ENCODE data around the gene USP17L18. TPM values are rescaled to one million over a fixed set of nuclear protein-coding genes. Genes with fewer than 3 reads are reported as not detected.
A peak's percentile ranks its signal among the peaks of the same experiment; 100 is the strongest.
"Not testable (repeated sequence)": the region's sequence is repeated elsewhere in the genome, so short reads cannot be mapped to it uniquely, and the experiment has no call there.

The USP17L18 gene
- total RNA-seq = not detected

GRCh38 chr4:9247953-9248680 lies at the start of gene USP17L18:
TSS of gene USP17L18 (plus strand) at chr4:9248630. CDS start at chr4:9248630, 0 bp downstream.
- not testable (repeated sequence) for H3K36me3 Mint-ChIP-seq; ATAC-seq; H3K27ac Mint-ChIP-seq; H3K4me1 Mint-ChIP-seq (ENCODE audit: low read depth in 2 of 2); H3K9me3 Mint-ChIP-seq; H3K27me3 Mint-ChIP-seq; H3K4me3 Mint-ChIP-seq
- peak; percentile 44 for DNase-seq (ENCODE audit: low spot score)

DNA sequence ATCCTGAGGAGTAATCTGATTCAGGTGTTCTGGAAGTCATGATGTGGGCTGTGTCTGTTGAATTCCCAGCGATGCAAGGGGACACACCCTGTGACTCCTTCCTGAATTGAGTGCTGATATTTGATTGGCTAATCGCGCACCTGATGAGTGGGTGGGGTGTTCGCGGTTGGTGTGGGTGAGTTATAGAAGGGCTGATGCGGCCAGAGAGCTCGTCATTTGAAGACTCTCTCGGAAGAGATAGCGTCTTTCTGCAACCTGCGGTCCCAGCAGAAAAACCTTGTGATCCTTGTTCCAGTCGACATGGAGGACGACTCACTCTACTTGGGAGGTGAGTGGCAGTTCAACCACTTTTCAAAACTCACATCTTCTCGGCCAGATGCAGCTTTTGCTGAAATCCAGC lies 38.1 kb upstream of the USP17L18 start, which contains the start of gene USP17L10:
Gene USP17L10, plus strand, starts transcription at position 301 of the 400 bp plus-strand sequence. Its CDS starts 0 bp downstream, at position 301.
- not testable (repeated sequence) for ATAC-seq; H3K36me3 Mint-ChIP-seq; H3K9me3 Mint-ChIP-seq; H3K27ac Mint-ChIP-seq; H3K4me1 Mint-ChIP-seq (ENCODE audit: low read depth in 2 of 2); H3K27me3 Mint-ChIP-seq; DNase-seq (ENCODE audit: low spot score); H3K4me3 Mint-ChIP-seq

- not testable (repeated sequence) for DNase-seq (ENCODE audit: low spot score); H3K27ac Mint-ChIP-seq; H3K27me3 Mint-ChIP-seq; H3K4me3 Mint-ChIP-seq; H3K9me3 Mint-ChIP-seq; H3K36me3 Mint-ChIP-seq; H3K4me1 Mint-ChIP-seq (ENCODE audit: low read depth in 2 of 2); ATAC-seq
Measured at GRCh38 chr4:9214701-9215100, 33.7 kb upstream of the USP17L18 start.

DNA sequence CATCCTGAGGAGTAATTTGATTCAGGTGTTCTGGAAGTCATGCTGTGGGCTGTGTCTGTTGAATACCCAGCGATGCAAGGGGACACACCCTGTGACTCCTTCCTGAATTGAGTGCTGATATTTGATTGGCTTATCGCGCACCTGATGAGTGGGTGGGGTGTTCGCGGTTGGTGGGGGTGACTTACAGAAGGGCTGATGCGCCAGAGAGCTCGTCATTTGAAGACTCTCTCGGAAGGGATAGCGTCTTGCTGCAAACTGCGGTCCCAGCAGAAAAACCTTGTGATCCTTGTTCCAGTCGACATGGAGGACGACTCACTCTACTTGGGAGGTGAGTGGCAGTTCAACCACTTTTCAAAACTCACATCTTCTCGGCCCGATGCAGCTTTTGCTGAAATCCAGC lies 33.3 kb upstream of the USP17L18 start, which contains the start of gene USP17L11:
Gene USP17L11, plus strand, starts transcription at position 301 of the 400 bp plus-strand sequence. Its CDS starts 0 bp downstream, at position 301.
- H3K9me3 Mint-ChIP-seq; H3K36me3 Mint-ChIP-seq; H3K4me3 Mint-ChIP-seq; DNase-seq (ENCODE audit: low spot score); H3K27ac Mint-ChIP-seq; H3K27me3 Mint-ChIP-seq; ATAC-seq; H3K4me1 Mint-ChIP-seq (ENCODE audit: low read depth in 2 of 2): not testable (repeated sequence)

DNA sequence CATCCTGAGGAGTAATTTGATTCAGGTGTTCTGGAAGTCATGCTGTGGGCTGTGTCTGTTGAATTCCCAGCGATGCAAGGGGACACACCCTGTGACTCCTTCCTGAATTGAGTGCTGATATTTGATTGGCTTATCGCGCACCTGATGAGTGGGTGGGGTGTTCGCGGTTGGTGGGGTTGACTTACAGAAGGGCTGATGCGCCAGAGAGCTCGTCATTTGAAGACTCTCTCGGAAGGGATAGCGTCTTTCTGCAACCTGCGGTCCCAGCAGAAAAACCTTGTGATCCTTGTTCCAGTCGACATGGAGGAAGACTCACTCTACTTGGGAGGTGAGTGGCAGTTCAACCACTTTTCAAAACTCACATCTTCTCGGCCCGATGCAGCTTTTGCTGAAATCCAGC lies 28.6 kb upstream of the USP17L18 start, which contains the start of gene USP17L12:
Gene USP17L12, plus strand, starts transcription at position 301 of the 400 bp plus-strand sequence. Its CDS starts 0 bp downstream, at position 301.
- not testable (repeated sequence) for ATAC-seq; H3K9me3 Mint-ChIP-seq; H3K27me3 Mint-ChIP-seq; H3K4me1 Mint-ChIP-seq (ENCODE audit: low read depth in 2 of 2); H3K4me3 Mint-ChIP-seq; H3K36me3 Mint-ChIP-seq; H3K27ac Mint-ChIP-seq; DNase-seq (ENCODE audit: low spot score)

GRCh38 chr4:9224596-9224995 lies 23.8 kb upstream of the USP17L18 start, which contains the start of gene USP17L13:
TSS of gene USP17L13 (plus strand) at chr4:9224896. CDS start at chr4:9224896, 0 bp downstream.
- not testable (repeated sequence) for H3K27me3 Mint-ChIP-seq; DNase-seq (ENCODE audit: low spot score); ATAC-seq; H3K4me1 Mint-ChIP-seq (ENCODE audit: low read depth in 2 of 2); H3K36me3 Mint-ChIP-seq; H3K4me3 Mint-ChIP-seq; H3K27ac Mint-ChIP-seq; H3K9me3 Mint-ChIP-seq

DNA sequence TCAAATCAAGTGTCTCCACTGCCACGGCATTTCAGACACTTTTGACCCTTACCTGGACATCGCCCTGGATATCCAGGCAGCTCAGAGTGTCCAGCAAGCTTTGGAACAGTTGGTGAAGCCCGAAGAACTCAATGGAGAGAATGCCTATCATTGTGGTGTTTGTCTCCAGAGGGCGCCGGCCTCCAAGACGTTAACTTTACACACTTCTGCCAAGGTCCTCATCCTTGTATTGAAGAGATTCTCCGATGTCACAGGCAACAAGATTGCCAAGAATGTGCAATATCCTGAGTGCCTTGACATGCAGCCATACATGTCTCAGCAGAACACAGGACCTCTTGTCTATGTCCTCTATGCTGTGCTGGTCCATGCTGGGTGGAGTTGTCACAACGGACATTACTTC lies 18.2 kb upstream of the USP17L18 start:
- not testable (repeated sequence) for ATAC-seq, H3K27me3 Mint-ChIP-seq

GRCh38 chr4:9234085-9234484 lies 14.3 kb upstream of the USP17L18 start, which contains the start of gene USP17L15:
TSS of gene USP17L15 (plus strand) at chr4:9234385. CDS start at chr4:9234385, 0 bp downstream.
- not testable (repeated sequence) for H3K27ac Mint-ChIP-seq; ATAC-seq; H3K4me3 Mint-ChIP-seq; H3K9me3 Mint-ChIP-seq; H3K4me1 Mint-ChIP-seq (ENCODE audit: low read depth in 2 of 2); H3K27me3 Mint-ChIP-seq; H3K36me3 Mint-ChIP-seq; DNase-seq (ENCODE audit: low spot score)

More for the DNA sequence above, 18.2 kb upstream of the USP17L18 start:
- H3K4me3 Mint-ChIP-seq; H3K4me1 Mint-ChIP-seq (ENCODE audit: low read depth in 2 of 2); DNase-seq (ENCODE audit: low spot score); H3K9me3 Mint-ChIP-seq; H3K27ac Mint-ChIP-seq; H3K36me3 Mint-ChIP-seq: not testable (repeated sequence)

- not testable (repeated sequence) for ATAC-seq; H3K4me3 Mint-ChIP-seq; H3K4me1 Mint-ChIP-seq (ENCODE audit: low read depth in 2 of 2); H3K27me3 Mint-ChIP-seq; H3K9me3 Mint-ChIP-seq; H3K36me3 Mint-ChIP-seq; H3K27ac Mint-ChIP-seq
- peak; percentile 31 for DNase-seq (ENCODE audit: low spot score)
Measured at GRCh38 chr4:9238461-9238860, 10.0 kb upstream of the USP17L18 start.

DNA sequence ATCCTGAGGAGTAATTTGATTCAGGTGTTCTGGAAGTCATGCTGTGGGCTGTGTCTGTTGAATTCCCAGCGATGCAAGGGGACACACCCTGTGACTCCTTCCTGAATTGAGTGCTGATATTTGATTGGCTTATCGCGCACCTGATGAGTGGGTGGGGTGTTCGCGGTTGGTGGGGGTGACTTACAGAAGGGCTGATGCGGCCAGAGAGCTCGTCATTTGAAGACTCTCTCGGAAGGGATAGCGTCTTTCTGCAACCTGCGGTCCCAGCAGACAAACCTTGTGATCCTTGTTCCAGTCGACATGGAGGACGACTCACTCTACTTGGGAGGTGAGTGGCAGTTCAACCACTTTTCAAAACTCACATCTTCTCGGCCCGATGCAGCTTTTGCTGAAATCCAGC lies 4.9 kb upstream of the USP17L18 start, which contains the start of gene USP17L17:
Gene USP17L17, plus strand, starts transcription at position 301 of the 400 bp plus-strand sequence. Its CDS starts 0 bp downstream, at position 301.
- H3K27ac Mint-ChIP-seq; DNase-seq (ENCODE audit: low spot score); H3K27me3 Mint-ChIP-seq; H3K36me3 Mint-ChIP-seq; H3K4me3 Mint-ChIP-seq; H3K9me3 Mint-ChIP-seq; H3K4me1 Mint-ChIP-seq (ENCODE audit: low read depth in 2 of 2); ATAC-seq: not testable (repeated sequence)

DNA sequence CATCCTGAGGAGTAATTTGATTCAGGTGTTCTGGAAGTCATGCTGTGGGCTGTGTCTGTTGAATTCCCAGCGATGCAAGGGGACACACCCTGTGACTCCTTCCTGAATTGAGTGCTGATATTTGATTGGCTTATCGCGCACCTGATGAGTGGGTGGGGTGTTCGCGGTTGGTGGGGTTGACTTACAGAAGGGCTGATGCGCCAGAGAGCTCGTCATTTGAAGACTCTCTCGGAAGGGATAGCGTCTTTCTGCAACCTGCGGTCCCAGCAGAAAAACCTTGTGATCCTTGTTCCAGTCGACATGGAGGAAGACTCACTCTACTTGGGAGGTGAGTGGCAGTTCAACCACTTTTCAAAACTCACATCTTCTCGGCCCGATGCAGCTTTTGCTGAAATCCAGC lies 4.6 kb downstream of the USP17L18 start, which contains the start of gene USP17L19:
Gene USP17L19, plus strand, starts transcription at position 301 of the 400 bp plus-strand sequence. Its CDS starts 0 bp downstream, at position 301.
- not testable (repeated sequence) for H3K4me1 Mint-ChIP-seq (ENCODE audit: low read depth in 2 of 2); H3K4me3 Mint-ChIP-seq; H3K27me3 Mint-ChIP-seq; H3K27ac Mint-ChIP-seq; H3K9me3 Mint-ChIP-seq; DNase-seq (ENCODE audit: low spot score); ATAC-seq; H3K36me3 Mint-ChIP-seq

GRCh38 chr4:9257824-9258223 lies 9.4 kb downstream of the USP17L18 start, which contains the start of gene USP17L20:
TSS of gene USP17L20 (plus strand) at chr4:9258124. CDS start at chr4:9258124, 0 bp downstream.
- not testable (repeated sequence) for H3K4me1 Mint-ChIP-seq (ENCODE audit: low read depth in 2 of 2); ATAC-seq; DNase-seq (ENCODE audit: low spot score); H3K27ac Mint-ChIP-seq; H3K27me3 Mint-ChIP-seq; H3K9me3 Mint-ChIP-seq; H3K36me3 Mint-ChIP-seq; H3K4me3 Mint-ChIP-seq

DNA sequence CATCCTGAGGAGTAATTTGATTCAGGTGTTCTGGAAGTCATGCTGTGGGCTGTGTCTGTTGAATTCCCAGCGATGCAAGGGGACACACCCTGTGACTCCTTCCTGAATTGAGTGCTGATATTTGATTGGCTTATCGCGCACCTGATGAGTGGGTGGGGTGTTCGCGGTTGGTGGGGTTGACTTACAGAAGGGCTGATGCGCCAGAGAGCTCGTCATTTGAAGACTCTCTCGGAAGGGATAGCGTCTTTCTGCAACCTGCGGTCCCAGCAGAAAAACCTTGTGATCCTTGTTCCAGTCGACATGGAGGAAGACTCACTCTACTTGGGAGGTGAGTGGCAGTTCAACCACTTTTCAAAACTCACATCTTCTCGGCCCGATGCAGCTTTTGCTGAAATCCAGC lies 14.1 kb downstream of the USP17L18 start, which contains the start of gene USP17L21:
Gene USP17L21, plus strand, starts transcription at position 301 of the 400 bp plus-strand sequence. Its CDS starts 0 bp downstream, at position 301.
- H3K4me3 Mint-ChIP-seq; H3K36me3 Mint-ChIP-seq; H3K9me3 Mint-ChIP-seq; DNase-seq (ENCODE audit: low spot score); H3K4me1 Mint-ChIP-seq (ENCODE audit: low read depth in 2 of 2); ATAC-seq; H3K27ac Mint-ChIP-seq; H3K27me3 Mint-ChIP-seq: not testable (repeated sequence)

GRCh38 chr4:9267319-9267718 lies 18.9 kb downstream of the USP17L18 start, which contains the start of gene USP17L22:
TSS of gene USP17L22 (plus strand) at chr4:9267619. CDS start at chr4:9267619, 0 bp downstream.
- H3K27ac Mint-ChIP-seq; H3K27me3 Mint-ChIP-seq; ATAC-seq; DNase-seq (ENCODE audit: low spot score); H3K36me3 Mint-ChIP-seq; H3K4me3 Mint-ChIP-seq; H3K4me1 Mint-ChIP-seq (ENCODE audit: low read depth in 2 of 2); H3K9me3 Mint-ChIP-seq: not testable (repeated sequence)

All from natural killer cell treated with Interleukin-12 subunit alpha and Interleukin-12 subunit beta and Interleukin-15 and Interleukin-18, amount 100 ng/mL, for 72 hours (primary cell).